ENCODE measurements around the gene GDPD5.

GDPD5 gene

DNA sequence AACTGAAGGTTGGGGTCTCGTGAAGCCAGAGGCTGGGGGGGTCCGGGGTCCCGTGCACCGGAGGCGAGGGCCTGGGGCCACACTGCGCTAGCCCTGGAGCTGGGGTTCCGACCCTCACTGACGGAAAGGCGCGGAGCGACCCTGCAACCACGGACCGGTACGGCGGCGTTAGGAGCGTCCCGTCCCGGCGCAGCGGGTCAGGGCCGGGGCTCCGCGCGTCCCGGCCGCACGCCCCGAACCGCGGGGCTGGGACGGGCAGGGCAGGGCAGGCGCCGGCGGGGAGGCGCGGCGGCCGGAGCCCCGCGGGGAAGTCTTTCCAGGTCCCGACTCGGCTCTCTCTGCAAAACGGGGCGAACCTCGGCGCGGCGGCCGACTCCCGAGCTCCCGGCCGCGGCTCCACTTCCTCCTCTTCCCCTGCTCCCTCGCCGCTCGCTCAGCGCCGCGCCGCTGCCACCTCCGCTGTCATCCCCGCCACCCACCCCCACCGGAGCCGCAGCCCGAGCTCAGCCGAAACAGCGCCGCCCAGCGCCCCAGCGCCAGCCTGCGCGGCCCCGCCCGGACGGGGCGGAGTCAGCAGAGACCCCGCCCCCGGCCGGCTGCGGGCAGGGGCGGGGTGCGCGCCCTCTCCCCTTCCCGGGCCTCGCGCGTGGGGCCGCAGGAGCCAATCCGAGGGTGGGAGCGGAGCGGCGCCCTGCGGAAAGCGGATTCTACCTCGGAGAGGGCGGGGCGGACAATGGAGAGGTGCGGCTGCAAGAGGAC, at the start of gene GDPD5:
GDPD5 (minus strand) TSS at position 509 of the 759 bp plus-strand sequence. CDS start 48,206 bp downstream, outside the sequence.
- peak; percentile 85 for DNase-seq

GRCh38 chr11:75574698-75575602, 49.2 kb upstream of the GDPD5 start:
- DNase-seq = no peak

GRCh38 chr11:75572744-75573143, 47.0 kb upstream of the GDPD5 start:
- DNase-seq = no peak

GRCh38 chr11:75571625-75572024, 45.9 kb upstream of the GDPD5 start:
- DNase-seq = no peak

GRCh38 chr11:75570559-75571139, 44.9 kb upstream of the GDPD5 start:
- no peak for DNase-seq

GRCh38 chr11:75568616-75569219, 43.0 kb upstream of the GDPD5 start:
- no peak for DNase-seq

- DNase-seq = no peak
These were observed 42.2 kb upstream of the GDPD5 start for GRCh38 chr11:75567971-75568370.

- no peak for DNase-seq
These were observed 41.1 kb upstream of the GDPD5 start for GRCh38 chr11:75566763-75567279.

DNA sequence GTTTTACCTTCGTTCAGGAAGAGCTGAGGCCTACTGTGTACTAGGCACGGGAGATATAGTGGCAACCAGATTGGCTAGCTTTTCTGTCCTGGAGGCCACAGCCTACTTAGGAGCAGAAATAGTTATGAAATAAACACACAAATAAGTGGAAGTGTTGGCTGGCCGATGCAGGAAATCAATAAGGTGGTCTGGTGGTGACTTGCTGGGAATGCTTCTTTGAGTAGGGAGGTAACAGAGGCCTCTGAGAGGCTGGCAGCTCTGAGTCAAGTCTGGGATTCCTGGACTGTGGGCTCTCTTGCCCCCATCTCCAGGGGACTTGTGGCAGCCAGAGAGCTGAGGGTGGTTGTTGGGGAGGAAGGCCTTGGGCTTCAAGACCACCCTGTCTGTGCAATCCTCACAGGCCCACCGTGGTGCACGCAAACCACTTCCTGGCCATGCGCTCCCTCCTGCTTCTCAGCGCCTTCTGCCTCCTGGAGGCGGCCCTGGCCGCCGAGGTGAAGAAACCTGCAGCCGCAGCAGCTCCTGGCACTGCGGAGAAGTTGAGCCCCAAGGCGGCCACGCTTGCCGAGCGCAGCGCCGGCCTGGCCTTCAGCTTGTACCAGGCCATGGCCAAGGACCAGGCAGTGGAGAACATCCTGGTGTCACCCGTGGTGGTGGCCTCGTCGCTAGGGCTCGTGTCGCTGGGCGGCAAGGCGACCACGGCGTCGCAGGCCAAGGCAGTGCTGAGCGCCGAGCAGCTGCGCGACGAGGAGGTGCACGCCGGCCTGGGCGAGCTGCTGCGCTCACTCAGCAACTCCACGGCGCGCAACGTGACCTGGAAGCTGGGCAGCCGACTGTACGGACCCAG, 40.4 kb upstream of the GDPD5 start:
- no peak for DNase-seq

GRCh38 chr11:75565221-75565814, 39.6 kb upstream of the GDPD5 start:
- no peak for DNase-seq

DNA sequence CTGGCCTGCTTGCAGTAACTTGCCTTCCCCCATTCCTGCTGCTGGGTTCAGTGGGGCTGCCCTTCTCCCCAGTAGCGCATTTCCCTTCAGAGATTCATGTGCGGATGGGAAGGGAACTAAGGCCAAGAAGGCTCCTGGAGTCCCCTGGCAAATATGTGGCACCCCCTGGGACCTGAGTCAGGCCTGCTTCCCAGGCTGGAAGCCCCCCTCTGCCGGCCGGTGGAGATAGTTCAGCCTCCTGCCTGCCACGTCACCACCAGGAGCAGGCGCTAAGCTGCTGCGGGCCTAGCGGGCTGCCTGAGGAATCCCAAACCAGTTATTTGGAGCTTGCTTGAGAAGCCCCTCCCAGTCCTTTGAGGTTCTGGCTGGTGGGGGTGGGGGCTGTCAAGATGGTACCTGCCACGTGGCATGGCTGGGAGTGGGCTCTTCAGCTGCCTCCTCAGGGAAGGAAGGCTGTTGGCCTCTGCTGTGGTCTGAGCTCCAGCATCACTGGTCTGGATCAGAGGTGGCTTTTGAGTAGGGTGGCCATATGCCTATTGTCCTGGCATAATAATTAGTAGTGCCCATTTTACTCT, 38.3 kb upstream of the GDPD5 start:
- DNase-seq = no peak

DNA sequence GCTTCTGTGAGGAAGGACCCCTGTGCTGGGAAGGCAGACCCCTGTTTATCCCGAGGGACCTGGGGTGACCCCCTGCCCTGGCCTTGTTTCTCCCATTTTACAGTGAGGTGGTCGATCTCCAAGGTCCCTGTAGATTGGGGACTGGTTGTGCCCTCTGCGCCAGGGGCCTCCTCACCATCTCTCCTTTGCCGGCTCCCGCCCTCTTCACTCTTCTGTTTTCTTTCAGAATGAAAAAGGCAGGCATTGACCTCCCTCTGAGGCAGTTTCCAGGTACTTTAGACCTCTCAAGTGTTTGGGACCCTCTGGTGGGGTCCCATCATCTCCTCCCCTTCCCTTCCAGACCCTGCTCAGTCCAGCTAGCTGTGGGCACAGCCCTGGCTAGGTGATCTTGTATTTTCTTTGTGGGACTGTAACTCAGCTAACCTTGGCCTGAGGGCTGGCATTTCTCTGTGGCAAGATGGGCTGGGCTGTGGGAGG, 37.8 kb upstream of the GDPD5 start:
- no peak for DNase-seq

DNA sequence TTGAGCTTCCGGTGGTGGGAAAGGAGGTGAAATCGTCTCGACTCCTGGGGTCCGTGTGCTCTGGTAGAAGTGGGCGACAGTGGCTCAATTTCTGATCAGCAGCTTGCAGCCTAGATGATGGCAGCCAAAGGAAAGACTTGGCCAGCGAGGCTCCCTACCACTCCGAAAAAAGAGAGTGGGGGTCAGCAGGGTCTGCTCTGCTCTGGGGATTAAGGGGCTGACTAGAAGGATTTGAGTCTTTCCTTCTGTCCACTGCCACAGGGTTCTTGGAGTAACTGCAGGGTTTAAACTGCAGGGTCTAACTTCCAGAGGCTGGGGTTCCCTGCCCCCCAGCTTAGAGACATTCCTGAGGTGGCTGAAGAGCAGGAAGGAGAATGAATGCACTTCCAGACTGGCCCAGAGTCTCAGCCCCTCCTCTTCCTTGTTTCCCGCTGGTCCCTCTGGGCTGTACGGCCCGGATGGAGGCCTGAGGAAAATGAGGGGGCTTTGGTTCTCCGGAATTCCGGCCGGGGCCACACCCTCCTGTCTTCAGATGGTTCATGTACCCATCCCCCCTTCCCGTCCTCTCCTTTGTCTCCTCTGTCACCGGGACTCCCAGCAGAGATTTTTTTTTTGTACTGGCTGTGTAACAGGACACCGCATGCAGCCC, 37.2 kb upstream of the GDPD5 start:
- no peak for DNase-seq

DNA sequence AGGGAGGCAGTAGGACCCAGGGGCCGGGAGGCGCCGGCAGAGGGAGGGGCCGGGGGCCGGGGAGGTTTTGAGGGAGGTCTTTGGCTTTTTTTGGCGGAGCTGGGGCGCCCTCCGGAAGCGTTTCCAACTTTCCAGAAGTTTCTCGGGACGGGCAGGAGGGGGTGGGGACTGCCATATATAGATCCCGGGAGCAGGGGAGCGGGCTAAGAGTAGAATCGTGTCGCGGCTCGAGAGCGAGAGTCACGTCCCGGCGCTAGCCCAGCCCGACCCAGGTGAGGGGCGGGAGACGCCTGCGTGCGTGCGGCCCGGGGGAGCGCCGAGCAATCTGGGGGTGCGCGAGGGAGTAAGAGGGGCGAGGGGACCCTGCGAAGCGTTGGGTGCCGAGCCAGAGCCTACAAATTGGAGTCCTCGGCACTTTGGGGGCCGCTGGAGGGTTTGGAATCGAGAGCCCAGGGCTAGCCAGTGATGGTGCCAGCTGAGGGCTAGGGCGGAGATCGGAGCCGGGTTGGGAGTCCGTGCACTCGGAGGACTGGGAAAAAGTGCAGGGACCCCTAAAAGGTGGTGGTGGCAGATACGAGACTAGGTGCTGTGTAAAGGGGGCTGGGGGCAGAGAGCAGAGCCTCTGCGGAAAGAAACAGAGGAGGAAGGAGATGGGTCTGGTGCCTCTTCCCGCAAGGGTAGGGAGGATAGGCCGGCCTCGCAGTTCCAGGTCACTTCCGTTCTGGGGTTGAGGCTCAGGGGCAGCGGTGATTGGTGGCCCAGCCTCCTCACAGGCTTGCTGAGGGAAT, 36.5 kb upstream of the GDPD5 start, which contains the start of gene SERPINH1:
SERPINH1 (plus strand) TSS at position 206 of the 788 bp plus-strand sequence. CDS start 4,097 bp downstream, outside the sequence.
- peak; percentile 54 for DNase-seq

- DNase-seq = no peak
These were observed 35.8 kb upstream of the GDPD5 start for GRCh38 chr11:75561426-75562047.

DNA sequence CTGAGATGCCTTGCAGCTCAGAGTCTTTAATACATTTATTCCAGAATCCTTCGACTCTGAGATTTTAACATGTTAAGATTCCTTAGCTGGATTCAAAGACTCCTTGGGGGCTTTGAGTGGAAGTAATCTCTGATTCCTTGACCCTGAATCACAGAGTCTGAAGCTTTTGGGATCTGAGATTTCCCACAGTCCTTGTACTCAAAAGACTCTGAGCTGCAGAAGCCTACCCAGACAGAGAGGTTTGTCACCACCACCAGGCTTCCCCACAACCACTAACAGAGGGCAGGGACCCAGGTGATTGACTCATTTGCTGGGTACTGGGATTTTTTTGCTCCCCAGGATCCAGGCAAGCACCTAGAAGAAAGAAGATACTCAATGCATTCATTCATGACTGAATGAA, 34.9 kb upstream of the GDPD5 start:
- no peak for DNase-seq

DNA sequence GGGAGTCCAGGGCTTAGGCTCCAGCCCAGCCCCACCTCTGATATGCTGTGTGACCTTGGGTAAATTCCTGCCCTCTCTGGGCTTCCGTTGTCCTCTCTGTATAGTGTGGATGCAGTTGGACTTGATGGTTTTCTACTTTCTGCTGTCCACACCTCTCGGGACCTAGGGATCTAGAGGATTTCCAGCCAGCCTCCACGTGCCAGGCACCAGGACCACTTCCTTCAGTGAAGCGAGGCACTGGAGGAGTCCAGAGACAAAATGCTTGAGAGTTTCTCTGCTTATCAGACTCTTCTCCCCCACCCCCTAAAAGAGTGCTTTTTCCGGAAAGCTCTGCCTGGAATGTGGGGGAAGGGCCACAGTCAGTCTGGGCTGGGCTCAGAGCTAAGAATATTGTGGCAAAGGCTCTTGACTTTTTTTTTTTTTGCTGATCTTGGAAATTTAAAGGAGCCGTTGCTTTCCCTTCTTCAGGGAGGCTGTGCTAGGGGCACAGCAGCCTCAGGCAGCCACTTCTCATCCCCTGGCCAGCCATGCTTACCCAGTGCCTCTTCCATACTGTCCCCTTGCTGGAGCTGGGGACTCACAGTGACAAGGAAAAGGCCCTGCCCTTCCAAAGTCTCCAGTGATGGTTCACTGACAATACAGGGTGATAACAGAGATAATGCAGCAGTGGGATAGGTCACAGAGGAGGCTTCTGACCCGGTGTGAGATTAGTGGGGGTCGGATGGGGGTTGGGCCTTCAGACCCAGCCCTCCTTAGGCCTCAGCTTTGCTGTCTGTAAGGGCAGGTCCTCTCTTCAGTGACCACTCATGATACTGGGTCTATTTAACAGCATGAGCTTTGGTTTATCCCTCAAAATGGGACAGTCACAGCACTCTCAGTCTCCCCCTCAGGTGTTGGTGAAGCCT, 33.5 kb upstream of the GDPD5 start:
- DNase-seq = no peak

Data from CD4-positive, alpha-beta T cell treated with Interferon gamma for 1 hour (primary cell).